Esophagus mucosa (tissue), 1 donor: ENCODE data around the gene TENT4A. TPM values are rescaled to one million over a fixed set of nuclear protein-coding genes. Genes with fewer than 3 reads are reported as not detected.

Source experiments
- ATAC-seq: fragments of 200-7000 bp; cut with Tn5 transposase; one replicate; pipeline ENCODE4 v1.9.1; 2020
- total RNA-seq: library from RNA; stranded (reverse); gene quantifications from one replicate; pipeline ENCODE4 v1.2.4, GENCODE V29; 2023
- donor health status: DM: yes; HTN: yes; CAD: no.

The TENT4A gene
- total RNA-seq, 1 donor from 2014 or later, result 13.0 TPM

- ATAC-seq, result no peak
Observed at GRCh38 chr5:6718161-6718681, 5.0 kb downstream of the TENT4A start.

DNA sequence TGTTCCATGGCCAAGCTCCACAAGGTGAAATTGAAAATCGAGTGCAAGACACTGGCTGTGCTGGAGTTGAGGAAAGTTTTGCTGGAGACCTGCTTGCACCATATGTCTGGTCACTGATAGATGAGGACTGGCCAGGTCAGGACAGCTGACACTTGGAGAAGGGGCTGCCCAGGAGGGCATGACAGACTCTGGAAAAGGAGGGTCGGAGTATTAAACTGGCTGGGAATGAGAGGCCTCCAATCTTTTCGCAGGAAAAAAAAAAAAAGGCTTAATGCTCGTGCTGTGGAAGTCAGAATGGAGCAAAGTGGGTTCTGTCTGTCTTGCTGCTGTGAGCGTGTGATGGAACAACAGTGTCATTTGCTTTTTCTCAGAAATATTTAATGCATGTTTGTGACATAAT lies 5.5 kb downstream of the TENT4A start:
- no peak for ATAC-seq

- no peak for ATAC-seq
Observed at GRCh38 chr5:6719417-6719816, 6.2 kb downstream of the TENT4A start.

DNA sequence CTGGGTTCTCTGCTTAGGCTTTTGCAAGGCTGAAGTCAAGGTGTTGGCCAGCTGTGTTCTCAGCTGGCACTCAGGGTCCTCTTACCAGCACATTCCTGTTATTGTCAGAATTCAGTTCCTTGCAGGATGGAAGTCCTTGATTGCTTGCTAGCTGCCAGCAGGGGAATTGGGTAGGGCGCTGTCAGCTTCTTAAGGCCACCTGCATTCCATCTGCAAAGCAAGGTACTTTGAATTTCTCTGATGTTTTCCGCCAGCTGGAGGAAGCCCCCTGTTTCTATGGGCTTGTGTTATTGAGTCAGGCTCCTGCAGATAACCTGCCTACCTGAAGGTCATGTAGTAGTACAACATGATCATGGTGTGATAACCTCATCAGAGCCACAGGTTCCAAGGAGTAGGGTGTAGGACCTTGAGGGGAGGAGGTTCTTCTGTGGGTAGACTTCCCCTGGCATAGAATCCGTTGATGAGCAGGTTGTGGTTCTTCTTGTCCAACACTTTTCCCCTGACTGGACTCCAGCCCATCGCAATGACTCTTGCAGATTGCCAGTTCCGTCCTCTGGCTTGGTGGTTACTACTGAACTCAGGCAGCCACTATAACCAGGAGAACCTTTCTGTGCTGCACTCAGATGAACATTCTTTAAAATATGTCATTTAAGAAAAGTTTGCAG lies 6.8 kb downstream of the TENT4A start:
- ATAC-seq, result no peak

- ATAC-seq, result no peak
Observed at GRCh38 chr5:6720561-6720921, 7.3 kb downstream of the TENT4A start.

- ATAC-seq, result no peak
Observed at GRCh38 chr5:6721442-6721841, 8.2 kb downstream of the TENT4A start.

- ATAC-seq, result no peak
Observed at GRCh38 chr5:6722015-6722414, 8.8 kb downstream of the TENT4A start.

GRCh38 chr5:6723122-6723815 lies 10.0 kb downstream of the TENT4A start:
- ATAC-seq, result no peak

DNA sequence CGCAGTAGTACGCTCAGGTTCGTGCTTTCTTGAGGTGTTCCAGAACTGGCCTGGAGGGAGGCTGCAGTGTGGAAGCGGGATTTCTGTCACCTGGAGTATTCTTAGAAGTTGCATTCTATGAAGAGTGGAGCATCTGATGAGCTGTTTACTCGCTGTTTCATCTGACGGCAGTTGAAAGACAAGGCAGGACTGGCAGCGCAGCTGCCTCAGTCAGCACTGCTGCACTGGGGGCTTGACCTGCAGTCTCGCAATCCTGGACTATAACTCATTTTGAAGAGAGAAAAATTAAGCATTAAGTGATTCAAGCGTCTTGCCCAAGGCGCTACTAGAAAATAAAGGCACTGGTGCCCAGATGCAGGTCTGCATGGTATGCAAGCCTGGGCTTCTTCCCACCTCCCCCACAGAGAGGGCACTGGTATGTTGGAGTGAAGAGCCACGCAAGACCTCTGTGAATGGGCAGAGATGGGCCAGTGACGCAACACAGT lies 10.6 kb downstream of the TENT4A start:
- ATAC-seq, result no peak

- no peak for ATAC-seq
Observed at GRCh38 chr5:6724321-6724929, 11.2 kb downstream of the TENT4A start.

GRCh38 chr5:6725421-6725820 lies 12.2 kb downstream of the TENT4A start:
- no peak for ATAC-seq

DNA sequence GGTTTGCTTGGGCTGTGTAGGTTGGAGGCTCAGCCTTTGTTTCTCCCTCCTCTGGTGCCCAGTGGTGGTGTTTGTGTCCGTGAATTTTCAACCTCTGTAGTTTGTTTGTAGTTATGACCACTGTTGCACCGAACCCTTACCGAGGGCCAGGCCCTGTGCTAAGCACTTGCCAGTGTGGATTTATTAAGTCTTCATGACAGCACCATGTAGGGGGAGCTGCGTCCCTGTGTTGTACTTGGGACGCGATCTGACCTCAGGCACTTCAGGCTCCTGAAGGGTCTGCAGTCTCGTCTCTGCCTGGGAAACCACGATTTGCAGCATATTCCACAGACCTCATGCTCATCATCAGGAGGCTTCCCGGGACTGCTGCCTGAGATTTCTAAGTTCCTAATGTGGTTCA lies 12.8 kb downstream of the TENT4A start:
- ATAC-seq, result no peak

- no peak for ATAC-seq
Observed at GRCh38 chr5:6727231-6727630, 14.0 kb downstream of the TENT4A start.

GRCh38 chr5:6728011-6728794 lies 15.0 kb downstream of the TENT4A start:
- ATAC-seq, result peak; percentile 32

DNA sequence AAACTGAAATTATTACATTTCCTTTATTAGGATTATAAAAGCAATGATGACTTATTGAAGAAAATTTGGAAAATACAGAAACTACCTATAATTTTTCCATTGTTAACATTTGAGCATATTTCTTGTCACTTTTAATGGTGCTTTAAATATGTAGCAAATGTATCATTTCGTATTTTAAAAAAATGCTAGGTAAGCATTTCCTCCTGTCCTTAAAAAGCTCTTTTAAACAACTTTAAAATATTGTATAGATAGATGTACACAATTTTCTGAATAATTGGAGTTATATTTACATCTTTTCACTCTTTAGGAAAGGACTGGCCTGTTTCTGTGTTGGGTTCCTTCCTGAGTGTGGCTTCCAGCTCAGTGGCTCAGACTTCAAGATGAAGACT lies 15.6 kb downstream of the TENT4A start:
- ATAC-seq, result no peak

DNA sequence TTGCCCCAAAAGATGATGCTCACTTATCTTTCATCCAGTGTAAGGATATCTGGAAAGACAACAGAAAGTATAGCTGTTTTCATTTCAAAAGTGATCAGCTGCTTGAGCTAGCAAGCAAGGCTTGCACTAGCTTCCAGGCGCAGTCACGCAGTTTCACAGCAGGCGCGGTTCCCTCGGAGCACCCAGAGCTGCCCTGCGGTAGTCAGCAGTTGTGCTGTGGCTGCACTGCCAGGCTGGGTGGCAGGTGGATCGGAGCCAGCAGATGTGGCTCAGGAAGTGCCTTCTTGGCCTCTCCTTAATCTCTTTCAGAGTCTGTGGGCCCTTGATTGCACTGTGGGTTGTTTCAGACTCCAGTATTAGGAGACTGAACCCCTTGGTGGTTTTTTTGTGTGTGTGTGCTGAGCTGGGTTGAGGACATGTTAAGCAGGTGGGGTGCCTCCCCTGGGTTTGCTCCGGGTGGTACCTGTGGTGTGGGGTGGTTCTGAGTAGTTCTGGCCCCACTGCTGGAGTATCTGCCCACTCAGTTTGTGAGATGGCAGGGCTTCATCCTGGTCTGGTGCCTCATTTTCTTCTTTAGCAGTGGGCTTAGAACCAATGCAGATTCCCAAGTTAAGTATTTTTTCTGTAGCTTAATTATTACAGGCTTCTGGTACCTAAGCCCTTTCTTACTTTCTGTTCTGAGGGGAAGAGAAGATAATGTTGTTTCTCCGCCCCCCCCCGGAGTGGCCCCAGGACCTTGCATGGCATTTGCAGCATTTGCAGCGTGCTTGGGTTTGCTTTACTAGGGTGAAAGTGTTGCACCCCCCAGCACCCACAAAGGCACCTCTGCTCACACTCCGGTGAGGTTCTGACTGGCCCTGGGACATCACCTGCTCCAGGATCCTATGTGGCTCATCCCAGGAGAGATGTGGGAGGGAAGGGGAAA lies 16.4 kb downstream of the TENT4A start:
- peak; percentile 6 for ATAC-seq

DNA sequence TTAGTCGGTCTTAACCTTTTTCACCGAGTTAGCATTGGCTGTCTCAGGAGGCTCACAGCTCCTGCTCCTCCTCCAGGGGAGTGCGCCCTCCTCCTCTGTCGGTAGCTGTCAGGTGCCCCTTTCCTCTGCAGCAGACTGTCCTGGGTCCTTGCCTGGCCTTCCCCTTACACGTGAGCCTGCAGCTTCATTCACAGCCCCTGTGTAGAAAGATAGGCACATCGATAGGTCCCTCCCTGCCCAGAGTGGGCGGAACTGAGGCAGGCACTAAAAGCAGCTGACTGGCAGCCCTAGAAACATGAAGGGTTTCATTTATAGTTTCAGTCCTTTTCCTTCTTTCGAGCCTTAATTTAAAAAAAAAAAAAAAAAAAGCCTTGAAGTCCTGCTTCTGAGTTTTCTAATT lies 17.2 kb downstream of the TENT4A start:
- ATAC-seq, result no peak

DNA sequence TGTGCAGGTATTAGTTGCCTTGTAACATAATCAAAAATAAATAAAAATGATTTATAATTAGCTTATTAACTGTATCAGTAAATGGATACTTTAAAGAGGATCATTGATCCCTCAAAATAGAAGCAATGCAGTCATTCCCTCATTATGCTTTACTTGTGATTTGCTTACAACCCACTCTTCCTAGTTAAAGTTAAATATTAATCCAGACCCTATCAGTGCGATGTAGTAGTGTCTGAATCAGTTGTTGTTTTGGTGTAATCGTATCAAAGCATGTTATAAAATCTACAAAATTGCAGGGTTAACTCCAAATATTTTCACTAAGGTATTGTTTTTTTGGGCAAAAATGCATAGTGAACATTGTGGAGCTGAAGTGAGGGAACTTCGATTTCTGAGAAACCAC lies 17.6 kb downstream of the TENT4A start:
- no peak for ATAC-seq

- no peak for ATAC-seq
Observed at GRCh38 chr5:6731465-6732237, 18.4 kb downstream of the TENT4A start.

DNA sequence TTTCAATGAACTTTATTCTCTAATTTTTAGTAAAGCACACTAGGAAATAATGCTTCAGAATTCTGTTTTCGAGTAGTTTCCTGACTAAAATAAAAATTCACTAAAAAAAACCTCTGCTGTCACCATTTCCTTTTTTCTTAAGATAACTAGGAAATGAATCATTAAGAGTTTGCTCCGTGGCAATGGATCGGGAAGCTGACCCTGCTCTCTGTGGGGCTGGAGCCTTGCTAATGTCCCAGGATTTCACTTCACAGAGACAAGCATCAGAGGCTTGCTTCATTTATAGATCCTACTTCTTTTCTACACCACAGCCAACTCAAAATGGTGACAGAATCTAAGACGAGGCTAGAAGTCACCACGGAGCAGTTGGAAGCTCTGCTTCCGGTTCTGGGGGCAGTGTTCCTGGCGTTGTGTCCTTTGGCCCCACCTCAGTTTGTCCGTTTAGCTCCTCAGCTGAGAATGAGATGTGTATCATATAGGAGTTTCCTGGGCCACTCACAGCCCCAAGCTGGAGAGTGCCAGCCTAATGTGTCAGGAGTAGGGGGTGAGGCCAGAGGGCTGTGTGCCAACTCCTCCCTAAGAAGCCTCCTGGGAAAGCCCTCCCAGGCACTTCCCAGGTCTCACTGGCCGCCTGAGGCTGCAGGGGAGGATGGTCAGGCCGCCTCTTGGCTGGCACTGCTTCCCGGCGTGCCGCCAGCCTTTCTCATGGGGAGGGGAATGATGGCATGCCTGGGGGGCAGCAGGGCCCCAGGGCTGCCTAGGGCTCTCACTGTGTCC lies 19.6 kb downstream of the TENT4A start:
- peak; percentile 38 for ATAC-seq
